GM12878 (cell line): ENCODE results near the gene SRGAP1. TPM values are rescaled to one million over a fixed set of nuclear protein-coding genes. Genes with fewer than 3 reads are reported as not detected.

Source experiments
- ATAC-seq: fragments of 200-7000 bp; cut with Tn5 transposase; 3 replicates; pipeline ENCODE4 v1.9.1; 2020; ENCODE audit warnings: mild to moderate bottlenecking, moderate library complexity
- BruUV-seq: library from RNA; stranded (reverse); fragments of 400-500 nt; replicated peaks from 2 replicates; lab custom pipeline; 2021; lab: Mats Ljungman, UMichigan
- CTCF ChIA-PET: fragments of 300-600 bp; sonication (Branson Sonifier 250); formaldehyde crosslinking; extraction: SDS; loops from one replicate; lab custom pipeline; 2021; ENCODE audit warnings: inconsistent platforms; lab: Yijun Ruan, JAX
- POLR2A ChIA-PET: fragments of 350-600 bp; formaldehyde crosslinking; extraction: SDS; loops from one replicate; lab custom pipeline; 2021; ENCODE audit warnings: inconsistent platforms; lab: Charles Lee
- RAD21 ChIA-PET: fragments of 300-600 bp; sonication (Branson Sonifier 250); formaldehyde crosslinking; loops from one replicate; lab custom pipeline; 2023; ENCODE audit warnings: antibody characterized with exemption; ENCODE audit not compliant: unreplicated experiment; lab: Charles Lee
- SMC1A ChIA-PET: fragments of 300-600 bp; sonication (Branson Sonifier 250); formaldehyde crosslinking; loops from one replicate; lab custom pipeline; 2023; ENCODE audit not compliant: unreplicated experiment, uncharacterized antibody; lab: Charles Lee
- DNase-seq: peaks from one replicate; pipeline ENCODE4 v3.0.0-alpha.2; 2011; ENCODE audit warnings: low read depth, low spot score
- FAIRE-seq: peaks from 3 replicates; lab custom pipeline; 2011; peaks lifted over from hg19 to GRCh38; lab: Jason Lieb, UNC
- H2AFZ ChIP-seq: 2 replicates; pipeline ENCODE4 v1.6.0; 2011; ENCODE audit warnings: low read depth, low read length, control low read depth; ENCODE audit not compliant: control insufficient read depth
- H3K27ac ChIP-seq: 2 replicates; pipeline ENCODE4 v1.5.1; 2011; ENCODE audit warnings: control low read depth; ENCODE audit not compliant: control insufficient read depth, insufficient read depth
- H3K27me3 ChIP-seq, 2 experiments: replicated peaks in 1 of 2; 2 replicates each; pipeline versions ENCODE4 v1.6.0 to v1.6.1; 2011; ENCODE audit warnings: low read length in 1 of 2; ENCODE audit not compliant: control insufficient read depth in 2 of 2, insufficient read depth in 2 of 2
- H3K36me3 ChIP-seq, 2 experiments: 2 replicates each; pipeline ENCODE4 v1.5.1; 2011; ENCODE audit warnings: low read length in 1 of 2; ENCODE audit not compliant: control insufficient read depth in 2 of 2, insufficient read depth in 2 of 2
- H3K4me1 ChIP-seq: 2 replicates; pipeline ENCODE4 v1.6.1; 2011; ENCODE audit warnings: mild to moderate bottlenecking, low read length, moderate library complexity, mixed read lengths; ENCODE audit not compliant: control insufficient read depth, insufficient read depth
- H3K4me2 ChIP-seq: 2 replicates; pipeline ENCODE4 v1.6.0; 2011; ENCODE audit warnings: control low read depth; ENCODE audit not compliant: control insufficient read depth, insufficient read depth
- H3K4me3 ChIP-seq: fragments of 200-600 bp; sonication (generic); 2 replicates; pipeline ENCODE4 v1.5.1; 2016
- H3K79me2 ChIP-seq: 2 replicates; pipeline ENCODE4 v1.6.0; 2011; ENCODE audit warnings: low read length; ENCODE audit not compliant: control insufficient read depth, insufficient read depth
- H3K9ac ChIP-seq: 2 replicates; pipeline ENCODE4 v1.8.0; 2011; ENCODE audit warnings: low read length, control low read depth, mixed read lengths; ENCODE audit not compliant: control insufficient read depth, insufficient read depth
- H3K9me3 ChIP-seq: replicated peaks from 3 replicates; pipeline ENCODE4 v1.5.1; 2011; ENCODE audit warnings: mild to moderate bottlenecking, low read length; ENCODE audit not compliant: control insufficient read depth, insufficient read depth
- H4K20me1 ChIP-seq: 2 replicates; pipeline ENCODE4 v1.6.0; 2011; ENCODE audit not compliant: control insufficient read depth, insufficient read depth
- CHD2 ChIP-seq: IDR thresholded peaks from 2 replicates; pipeline ENCODE4 v1.6.1; 2011; ENCODE audit warnings: low read depth, low read length, improper control_type of control experiment, borderline replicate concordance
- MTA2 ChIP-seq: fragments of 450-650 bp; IDR thresholded peaks from 2 replicates; pipeline ENCODE4 v1.6.1; 2016; ENCODE audit warnings: low read depth, mild to moderate bottlenecking, moderate library complexity
- NKRF ChIP-seq: fragments of 450-650 bp; conservative IDR thresholded peaks from 2 replicates; pipeline ENCODE4 v1.6.1; 2017; ENCODE audit warnings: mild to moderate bottlenecking, moderate library complexity
- RELA ChIP-seq: fragments of 450-650 bp; IDR thresholded peaks from 2 replicates; pipeline ENCODE4 v1.8.0; 2014; ENCODE audit warnings: borderline replicate concordance; ENCODE audit not compliant: partially characterized antibody
- SMARCA5 ChIP-seq: fragments of 450-650 bp; IDR thresholded peaks from 2 replicates; pipeline ENCODE4 v1.6.1; 2017; ENCODE audit warnings: mild to moderate bottlenecking
- SP1 ChIP-seq: IDR thresholded peaks from one replicate; pipeline ENCODE4 v1.6.1; 2011; ENCODE audit warnings: low read depth, low read length
- SUPT20H ChIP-seq: IDR thresholded peaks from 2 replicates; pipeline ENCODE4 v1.6.1; 2011; ENCODE audit warnings: low read depth, mild to moderate bottlenecking, low read length, moderate library complexity, borderline replicate concordance; ENCODE audit not compliant: control insufficient read depth
- TCF3 ChIP-seq: IDR thresholded peaks from 2 replicates; pipeline ENCODE4 v1.6.1; 2012; ENCODE audit warnings: low read depth, mild to moderate bottlenecking, low read length, borderline replicate concordance; ENCODE audit not compliant: insufficient read depth
- ZZZ3 ChIP-seq: IDR thresholded peaks from 2 replicates; pipeline ENCODE4 v1.6.1; 2011; ENCODE audit warnings: low read depth; ENCODE audit not compliant: control insufficient read depth, insufficient read length
- WGBS: methylation state at CpG from one replicate; pipeline ENCODE4 v1.1.6; 2016; ENCODE audit warnings: low lambda C conversion rate; ENCODE audit not compliant: insufficient replicate concordance, insufficient coverage; ENCODE audit errors: missing lambda C conversion rate; 5-methylcytosine and 5-hydroxymethylcytosine counted together
- in situ Hi-C: fragments of 300-500 bp; cut with MboI; formaldehyde crosslinking; loops from 9 replicates; pipeline ENCODE4 v1.14.3; 2018; ENCODE audit warnings: mixed read lengths
- intact Hi-C: fragments of 100-400 bp; cut with micrococcal nuclease; formaldehyde crosslinking; loops from one replicate; pipeline ENCODE4 v1.14.2; 2022; ENCODE audit not compliant: unreplicated experiment
- polyA plus RNA-seq, 11 experiments: library from polyadenylated mRNA; depleted of rRNA in 4 of 11; unstranded in 6 of 11; stranded (reverse) in 5 of 11; fragments of >200 nt; fragmentation: Nextera tagmentation in 4 of 11; fragmentation: Illumina TruSeq in 1 of 11; extraction: Ambion mirVana in 4 of 11; extraction: Trizol in 1 of 11; gene quantifications; 1 replicate in 1 of 11; 2 replicates in 10 of 11; pipeline versions ENCODE4 v1.2.1 to v1.2.3, GENCODE V29; 2011 to 2016; ENCODE audit warnings: inconsistent platforms in 2 of 11, missing spikeins in 2 of 11, low read depth in 1 of 11
- total RNA-seq, 4 experiments: library from RNA; depleted of rRNA in 3 of 4; stranded (reverse); fragments of >200 nt in 3 of 4; fragmentation: Illumina TruSeq in 1 of 4; extraction: Trizol in 1 of 4; gene quantifications; 2 replicates each; pipeline versions ENCODE4 v1.2.1 to v1.2.3, GENCODE V29; 2013 to 2021

Gene SRGAP1
- total and polyA plus RNA-seq, 10 of the 15 experiments (the other 5 are each of a cell fraction or from before 2014, with no cell fraction given): 0.16 to 0.85 (median 0.46) TPM

- Histone ChIP-seq H4K20me1 (no peaks in the 10 kb centered on the region), H3K36me3 (no peaks in the 10 kb centered on the region), H3K27ac (no peak overlapping the region), H3K4me3 (no peak overlapping the region), H3K4me1 (no peaks in the 10 kb centered on the region)
- SMC1A ChIA-PET: interaction anchor here (1.5 kb wide), 1 partner anchor 20 kb away, joined by 4 read pairs; no protein-coding TSS in a partner anchor
- BruUV-seq: no TSS peak
- in situ Hi-C loops: no loop called here
- DNase-seq (no peak), FAIRE-seq (no peak)
- RAD21 ChIA-PET: no interaction called here
- WGBS: 88% methylated on average over 1 of the region's 1 CpG
- intact Hi-C loops: loop anchor here (5.0 kb wide), 1 partner anchor 342 kb away; the partner anchor contains the start of gene SRGAP1
- POLR2A ChIA-PET: no interaction called here
- CTCF ChIA-PET: interaction anchor here (1.2 to 1.6 kb wide), 2 partner anchors 27 to 30 kb away, joined by 3 to 4 read pairs; no protein-coding TSS in a partner anchor
- TF ChIP-seq TCF3: no peak
- no peak for TF ChIP-seq NKRF
- TF ChIP-seq SUPT20H: no peak
- no peak for TF ChIP-seq MTA2
- TF ChIP-seq SP1: no peak
- no peak for TF ChIP-seq RELA
- no peak for TF ChIP-seq ZZZ3
- no peak for TF ChIP-seq CHD2
- no peak for TF ChIP-seq SMARCA5
- TF ChIP-seq, all 136 proteins: peak for 0
- no peak for ATAC-seq
- no peak overlapping the region for H3K9ac ChIP-seq
- H3K4me2 ChIP-seq: no peak overlapping the region
- no peak overlapping the region for H2AFZ ChIP-seq
- H3K9me3 ChIP-seq: no peaks in the 10 kb centered on the region
- H3K79me2 ChIP-seq: no peaks in the 10 kb centered on the region
- no peaks in the 10 kb centered on the region for H3K27me3 ChIP-seq
Observed at GRCh38 chr12:64184216-64184615, 339.7 kb downstream of the SRGAP1 start.
